ENCODE measurements around the gene PRTFDC1.

The PRTFDC1 gene

GRCh38 chr10:24883176-24883575 is 69.2 kb downstream of the PRTFDC1 start:
- in situ Hi-C loops (cut with HindIII; ENCODE audit: low sequenced_read_pairs): no loop called here

DNA sequence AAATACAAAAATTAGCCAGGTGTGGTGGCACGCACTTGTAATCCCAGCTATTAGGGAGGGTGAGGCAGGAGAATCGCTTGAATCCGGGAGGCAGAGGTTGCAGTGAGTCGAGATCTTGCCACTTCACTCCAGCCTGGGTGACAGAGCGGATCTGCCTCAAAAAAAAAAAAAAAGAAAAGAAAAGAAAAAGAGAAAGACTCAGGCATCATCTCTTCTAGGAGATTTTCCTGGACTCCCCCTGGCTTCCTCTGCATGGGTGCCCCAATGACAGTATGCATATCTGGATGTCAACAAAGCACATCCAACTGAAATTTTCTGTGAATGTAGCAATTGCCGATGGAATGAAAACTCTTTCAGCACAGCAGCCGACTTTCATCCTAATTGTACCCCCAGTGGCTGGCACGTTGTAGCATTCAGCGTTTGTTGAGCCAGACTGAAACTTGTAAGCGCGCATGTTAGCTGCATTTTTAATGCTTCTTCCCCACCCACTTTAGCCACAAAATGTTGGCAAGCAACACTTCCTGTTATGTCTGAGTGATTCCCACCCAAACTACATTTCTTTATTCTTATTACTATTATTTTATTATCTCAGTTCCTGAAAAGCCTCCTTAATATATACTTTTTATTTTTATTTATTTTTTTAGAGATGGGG is 70.2 kb downstream of the PRTFDC1 start:
- in situ Hi-C loops (cut with HindIII; ENCODE audit: low sequenced_read_pairs): no loop called here

- in situ Hi-C loops (cut with HindIII; ENCODE audit: low sequenced_read_pairs): no loop called here
Measured at GRCh38 chr10:24879861-24880260, 72.5 kb downstream of the PRTFDC1 start.

DNA sequence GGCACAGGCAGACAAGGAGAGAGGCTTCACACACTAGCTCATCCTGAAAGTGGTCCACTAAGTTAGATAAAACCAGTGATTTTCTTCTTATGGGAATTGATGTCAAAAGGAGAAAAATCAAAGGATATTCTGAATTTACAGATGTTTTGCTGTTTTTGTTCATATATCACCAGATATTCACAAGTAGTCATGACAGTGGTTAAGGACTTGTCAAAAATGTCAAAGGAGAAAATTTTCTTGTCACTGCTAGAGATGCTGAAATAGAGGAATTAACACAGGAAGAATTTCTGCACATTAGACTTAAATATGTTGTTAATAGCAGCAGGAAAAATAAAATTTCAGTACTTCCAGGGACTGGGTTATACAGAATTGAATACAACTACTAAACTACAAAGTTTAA is 78.3 kb downstream of the PRTFDC1 start:
- in situ Hi-C loops (cut with HindIII; ENCODE audit: low sequenced_read_pairs): no loop called here

DNA sequence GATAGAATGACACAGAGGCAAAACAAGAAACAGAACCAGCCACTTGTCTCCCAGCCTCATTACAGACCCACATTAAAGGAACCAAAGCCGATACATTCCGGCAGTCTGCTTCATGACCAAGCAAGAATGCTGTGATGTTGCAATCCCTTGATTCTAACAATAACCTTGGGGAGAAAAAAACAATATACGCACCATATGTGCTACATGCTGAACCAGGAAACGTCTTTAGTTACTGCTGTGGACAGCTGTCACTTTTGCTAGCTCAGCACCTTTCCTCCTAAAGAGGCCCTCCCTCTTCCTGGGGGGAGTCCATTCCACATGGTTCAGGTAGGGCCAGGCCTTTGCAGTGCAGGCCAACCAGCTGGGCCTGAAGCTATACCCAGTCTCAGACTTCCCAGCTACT is 79.1 kb downstream of the PRTFDC1 start:
- in situ Hi-C loops (cut with HindIII; ENCODE audit: low sequenced_read_pairs): no loop called here

- in situ Hi-C loops (cut with HindIII; ENCODE audit: low sequenced_read_pairs): no loop called here
Measured at GRCh38 chr10:24872790-24873182, 79.6 kb downstream of the PRTFDC1 start.

DNA sequence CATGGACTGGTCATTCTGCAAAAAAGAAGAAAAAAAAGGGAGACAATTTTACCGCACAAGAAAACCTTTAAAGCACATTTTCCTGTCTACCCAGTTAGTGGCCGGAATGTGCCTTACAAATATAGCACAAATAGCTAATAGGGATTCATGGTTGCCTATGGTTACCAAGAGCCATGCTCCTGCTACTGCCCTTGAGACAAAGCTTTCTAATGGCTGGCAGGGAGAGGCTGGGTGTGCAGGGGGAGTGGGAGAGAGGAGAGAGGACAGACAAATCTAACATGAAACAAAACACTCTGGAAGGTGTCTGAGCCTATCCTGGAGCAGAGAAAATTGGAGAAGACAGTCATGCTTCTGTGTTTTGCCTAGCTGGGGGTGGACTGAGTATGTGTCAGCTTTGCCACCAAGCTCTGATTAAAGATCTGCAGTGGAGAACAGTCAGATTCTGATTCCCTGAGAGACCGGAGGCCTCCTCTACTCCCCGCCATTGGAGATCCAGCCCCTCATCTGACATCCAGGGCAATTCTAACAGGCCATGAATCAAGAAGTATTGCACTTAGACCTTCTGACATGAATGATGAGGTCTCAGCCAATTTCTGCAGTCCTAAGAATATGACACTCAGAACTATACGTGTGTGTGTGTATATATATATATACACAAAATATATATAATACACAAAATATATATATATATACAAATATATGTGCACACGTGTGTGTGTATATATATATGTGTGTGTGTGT is 80.2 kb downstream of the PRTFDC1 start:
- in situ Hi-C loops (cut with HindIII; ENCODE audit: low sequenced_read_pairs): no loop called here

- in situ Hi-C loops (cut with HindIII; ENCODE audit: low sequenced_read_pairs): no loop called here
Measured at GRCh38 chr10:24871011-24871935, 81.1 kb downstream of the PRTFDC1 start.

GRCh38 chr10:24869354-24870015 is 82.9 kb downstream of the PRTFDC1 start:
- in situ Hi-C loops (cut with HindIII; ENCODE audit: low sequenced_read_pairs): no loop called here

- in situ Hi-C loops (cut with HindIII; ENCODE audit: low sequenced_read_pairs): no loop called here
Measured at GRCh38 chr10:24866604-24867583, 85.5 kb downstream of the PRTFDC1 start.

- in situ Hi-C loops (cut with HindIII; ENCODE audit: low sequenced_read_pairs): no loop called here
Measured at GRCh38 chr10:24865783-24866182, 86.6 kb downstream of the PRTFDC1 start.

- in situ Hi-C loops (cut with HindIII; ENCODE audit: low sequenced_read_pairs): no loop called here
Measured at GRCh38 chr10:24862589-24862988, 89.8 kb downstream of the PRTFDC1 start.

GRCh38 chr10:24858288-24859270 is 93.8 kb downstream of the PRTFDC1 start:
- in situ Hi-C loops (cut with HindIII; ENCODE audit: low sequenced_read_pairs): no loop called here

DNA sequence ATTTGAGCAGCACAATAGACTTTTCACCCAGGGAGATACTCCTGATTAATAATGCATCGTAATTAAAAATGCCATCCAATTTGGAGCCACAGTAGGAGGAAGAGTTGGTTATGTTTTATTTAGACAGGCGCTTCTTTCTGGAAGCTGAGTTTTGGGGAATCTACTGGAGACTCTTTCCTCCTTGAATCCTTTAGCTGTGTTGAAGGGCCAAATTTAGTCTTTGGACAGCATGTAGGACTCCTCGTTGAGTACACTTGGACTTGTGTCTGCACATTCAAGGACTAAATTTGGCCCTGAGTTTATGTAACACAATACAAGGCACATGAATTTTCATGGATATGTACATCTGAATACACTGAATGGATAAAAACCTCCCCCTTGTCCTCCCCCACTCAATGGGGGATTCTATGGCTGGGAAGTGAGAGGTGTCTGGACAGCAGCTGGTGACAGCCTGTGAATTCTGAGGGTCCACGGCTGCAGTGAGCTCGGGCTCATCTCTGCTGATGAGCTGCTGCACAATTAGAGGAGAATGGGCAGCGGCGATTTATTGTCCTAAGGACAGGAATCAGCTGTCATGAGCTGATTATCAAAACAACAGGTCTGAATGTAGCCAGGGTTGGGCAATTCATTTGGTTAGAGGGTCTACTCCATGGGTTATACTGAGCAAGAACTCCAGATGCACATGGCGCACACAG is 95.2 kb downstream of the PRTFDC1 start:
- in situ Hi-C loops (cut with HindIII; ENCODE audit: low sequenced_read_pairs): no loop called here

DNA sequence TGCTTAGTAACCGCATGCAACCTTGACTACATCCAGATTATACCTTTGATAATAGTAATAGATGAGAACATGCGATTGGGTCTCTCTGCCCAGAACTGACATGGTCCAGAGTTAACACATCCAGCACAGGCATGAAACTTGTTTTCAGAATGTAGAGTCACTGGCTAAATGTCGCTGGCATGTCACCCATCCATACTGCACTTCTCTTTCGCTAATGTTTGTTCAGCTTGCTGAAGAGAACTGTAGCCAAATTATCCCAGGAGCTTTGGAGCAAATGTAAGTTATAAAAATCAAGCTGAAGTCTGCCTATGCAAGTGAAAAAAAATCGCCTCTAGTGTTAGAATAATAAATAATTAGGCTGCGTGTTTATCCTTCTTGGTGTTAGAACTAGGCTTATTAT is 98.2 kb downstream of the PRTFDC1 start:
- in situ Hi-C loops (cut with HindIII; ENCODE audit: low sequenced_read_pairs): no loop called here

DNA sequence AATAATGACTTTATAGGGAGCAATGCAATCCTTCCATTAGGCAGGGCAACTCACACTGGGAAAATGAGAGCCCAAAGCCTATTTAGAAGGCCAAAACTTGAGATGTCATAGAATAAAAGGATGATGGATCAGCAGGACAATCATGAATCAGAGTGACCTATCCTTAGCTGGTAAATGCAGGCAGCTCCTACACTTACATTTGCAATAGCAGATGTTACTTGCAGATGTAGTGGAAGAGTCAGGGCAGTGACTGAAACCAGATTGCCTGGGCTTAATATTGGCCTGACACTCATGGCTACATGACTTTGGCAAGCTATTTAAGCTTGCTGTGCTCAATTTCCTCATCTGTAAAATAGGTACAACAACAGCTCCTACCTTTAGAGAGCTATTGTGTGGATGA is 98.7 kb downstream of the PRTFDC1 start:
- in situ Hi-C loops (cut with HindIII; ENCODE audit: low sequenced_read_pairs): no loop called here

- in situ Hi-C loops (cut with HindIII; ENCODE audit: low sequenced_read_pairs): no loop called here
Measured at GRCh38 chr10:24851629-24852028, 100.8 kb downstream of the PRTFDC1 start.

GRCh38 chr10:24850727-24851296 is 101.6 kb downstream of the PRTFDC1 start:
- in situ Hi-C loops (cut with HindIII; ENCODE audit: low sequenced_read_pairs): no loop called here
